NCI-H128 (cell line): ENCODE results near the gene PIP5K1B.
A peak's percentile ranks its signal among the peaks of the same experiment; 100 is the strongest.
"Not testable (repeated sequence)": the region's sequence is repeated elsewhere in the genome, so short reads cannot be mapped to it uniquely, and the experiment has no call there.

Experiments
- DNase-seq: peaks from one replicate; lab custom pipeline; 2025; ENCODE audit not compliant: unreplicated experiment; lab: John Stamatoyannopoulos, UW

PIP5K1B gene

GRCh38 chr9:68978501-68978900 is 273.5 kb downstream of the PIP5K1B start:
- no peak for DNase-seq

GRCh38 chr9:68979538-68980314 is 274.7 kb downstream of the PIP5K1B start:
- DNase-seq, result no peak

GRCh38 chr9:68980341-68980914 is 275.4 kb downstream of the PIP5K1B start:
- DNase-seq, result no peak

GRCh38 chr9:68981789-68982188 is 276.7 kb downstream of the PIP5K1B start:
- no peak for DNase-seq

- DNase-seq, result no peak
Measured at GRCh38 chr9:68983008-68983411, 278.0 kb downstream of the PIP5K1B start.

- no peak for DNase-seq
Measured at GRCh38 chr9:68983522-68984424, 278.7 kb downstream of the PIP5K1B start.

- DNase-seq, result not testable (repeated sequence)
Measured at GRCh38 chr9:68986949-68987348, 281.9 kb downstream of the PIP5K1B start.

GRCh38 chr9:68991457-68991856 is 286.4 kb downstream of the PIP5K1B start:
- DNase-seq, result no peak

- no peak for DNase-seq
Measured at GRCh38 chr9:68995776-68996175, 290.7 kb downstream of the PIP5K1B start.

GRCh38 chr9:68996462-68996861 is 291.4 kb downstream of the PIP5K1B start:
- no peak for DNase-seq

GRCh38 chr9:68997666-68998065 is 292.6 kb downstream of the PIP5K1B start:
- no peak for DNase-seq

GRCh38 chr9:68998385-68998784 is 293.3 kb downstream of the PIP5K1B start:
- DNase-seq, result no peak

GRCh38 chr9:68998812-68999211 is 293.8 kb downstream of the PIP5K1B start:
- DNase-seq, result no peak

- DNase-seq, result peak; percentile 47
Measured at GRCh38 chr9:68999393-69000105, 294.5 kb downstream of the PIP5K1B start.

- no peak for DNase-seq
Measured at GRCh38 chr9:69001921-69002320, 296.9 kb downstream of the PIP5K1B start.

GRCh38 chr9:69003051-69003450 is 298.0 kb downstream of the PIP5K1B start:
- no peak for DNase-seq

- no peak for DNase-seq
Measured at GRCh38 chr9:69004836-69005235, 299.8 kb downstream of the PIP5K1B start.

- DNase-seq, result no peak
Measured at GRCh38 chr9:69009708-69010107, 304.7 kb downstream of the PIP5K1B start.

- DNase-seq, result no peak
Measured at GRCh38 chr9:69012696-69013381, 307.8 kb downstream of the PIP5K1B start.

- DNase-seq, result no peak
Measured at GRCh38 chr9:69013382-69013727, 308.3 kb downstream of the PIP5K1B start.

GRCh38 chr9:69014013-69014412 is 309.0 kb downstream of the PIP5K1B start, which contains the start of gene PRKACG:
Gene PRKACG (minus strand): TSS chr9:69014113. CDS start chr9:69014092, 21 bp downstream.
- DNase-seq, result no peak
